ENCODE measurements around the gene PHF23. TPM values are rescaled to one million over a fixed set of nuclear protein-coding genes. Genes with fewer than 3 reads are reported as not detected.

PHF23 gene
- total and polyA plus RNA-seq, 2 donors (not counting 1 experiment from before 2014, with no cell fraction given) = 45.4 to 48.7 TPM

DNA sequence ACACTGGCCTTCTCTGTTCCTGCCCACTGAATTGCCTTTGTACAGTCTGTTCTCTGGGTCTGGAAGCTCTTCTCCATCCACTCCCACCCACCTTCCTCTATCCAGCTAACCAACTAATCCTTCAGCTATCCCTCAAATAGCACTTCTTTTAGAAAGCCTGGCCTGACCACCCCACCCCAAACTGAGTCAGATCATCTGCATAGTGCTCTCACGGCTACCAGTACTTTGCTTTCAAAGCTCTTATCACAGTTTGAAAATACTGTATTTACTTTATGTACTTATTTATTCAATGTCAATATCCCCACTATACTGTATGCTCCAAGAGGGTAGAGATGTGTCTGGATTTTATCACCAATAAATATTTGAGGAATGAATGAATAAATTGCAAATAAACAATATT, 27.5 kb upstream of the PHF23 start:
- no peak overlapping the region for H2AFZ ChIP-seq (ENCODE audit: low read length)
- H3K36me3 ChIP-seq (ENCODE audit: control insufficient read depth, insufficient read depth, low read length) = no peaks in the 10 kb centered on the region
- peak in 1 of 2 donors; percentile 11 for DNase-seq (ENCODE audit: low read depth in 2 of 2)
- no peak overlapping the region for H3K4me3 ChIP-seq (replicated peaks in 1 of 4; ENCODE audit: control extremely low read depth in 1 of 4, insufficient read depth in 1 of 4, low read depth in 3 of 4, low read length in 4 of 4)
- no peaks in the 10 kb centered on the region for H3K79me2 ChIP-seq (ENCODE audit: control insufficient read depth, insufficient read depth, low read length)
- TF ChIP-seq, protein P1, sequence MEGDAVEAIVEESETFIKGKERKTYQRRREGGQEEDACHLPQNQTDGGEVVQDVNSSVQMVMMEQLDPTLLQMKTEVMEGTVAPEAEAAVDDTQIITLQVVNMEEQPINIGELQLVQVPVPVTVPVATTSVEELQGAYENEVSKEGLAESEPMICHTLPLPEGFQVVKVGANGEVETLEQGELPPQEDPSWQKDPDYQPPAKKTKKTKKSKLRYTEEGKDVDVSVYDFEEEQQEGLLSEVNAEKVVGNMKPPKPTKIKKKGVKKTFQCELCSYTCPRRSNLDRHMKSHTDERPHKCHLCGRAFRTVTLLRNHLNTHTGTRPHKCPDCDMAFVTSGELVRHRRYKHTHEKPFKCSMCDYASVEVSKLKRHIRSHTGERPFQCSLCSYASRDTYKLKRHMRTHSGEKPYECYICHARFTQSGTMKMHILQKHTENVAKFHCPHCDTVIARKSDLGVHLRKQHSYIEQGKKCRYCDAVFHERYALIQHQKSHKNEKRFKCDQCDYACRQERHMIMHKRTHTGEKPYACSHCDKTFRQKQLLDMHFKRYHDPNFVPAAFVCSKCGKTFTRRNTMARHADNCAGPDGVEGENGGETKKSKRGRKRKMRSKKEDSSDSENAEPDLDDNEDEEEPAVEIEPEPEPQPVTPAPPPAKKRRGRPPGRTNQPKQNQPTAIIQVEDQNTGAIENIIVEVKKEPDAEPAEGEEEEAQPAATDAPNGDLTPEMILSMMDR (conservative IDR thresholded peaks at IDR 0.05 in 1 of 2, IDR thresholded peaks at IDR 0.05 in 1 of 2; ENCODE audit: low read depth in 1 of 2, low read length in 2 of 2) = no peak
- no peak for TF ChIP-seq EZH2 (IDR thresholded peaks at IDR 0.05; ENCODE audit: low read length, missing control alignments)
- peaks cover 3% of the 10 kb centered on the region for H3K4me1 ChIP-seq (ENCODE audit: control insufficient read depth, extremely low read depth, insufficient read depth, low read length)
- H3K9me3 ChIP-seq (ENCODE audit: control insufficient read depth, insufficient read depth, low read depth, low read length) = no peaks in the 10 kb centered on the region
- no peaks in the 10 kb centered on the region for H4K20me1 ChIP-seq (ENCODE audit: control insufficient read depth, extremely low read depth, insufficient read depth, low read length)
- no peak overlapping the region for H3K9ac ChIP-seq (ENCODE audit: insufficient read depth, low read length)
- no peaks in the 10 kb centered on the region for H3K27me3 ChIP-seq (ENCODE audit: control insufficient read depth, insufficient read depth, low read length)
- H3K4me2 ChIP-seq (ENCODE audit: extremely low read depth, insufficient read depth, low read length) = no peak overlapping the region
- no peak overlapping the region for H3K27ac ChIP-seq (ENCODE audit: insufficient read depth, low read length)

DNA sequence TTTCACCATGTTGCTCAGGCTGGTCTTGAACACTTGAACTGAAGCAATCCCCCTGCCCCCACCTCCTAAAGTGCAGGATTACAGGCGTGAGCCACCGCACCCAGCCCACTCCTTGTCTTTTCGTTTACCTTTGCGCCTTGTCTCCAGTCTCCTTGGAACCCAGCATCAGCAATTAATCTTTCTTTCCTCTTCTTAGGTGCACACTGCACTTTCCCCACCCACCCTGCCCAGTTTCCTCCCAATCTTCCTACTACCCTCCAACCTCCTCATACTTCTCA, 24.5 kb upstream of the PHF23 start:
- Histone ChIP-seq H4K20me1 (ENCODE audit: control insufficient read depth, extremely low read depth, insufficient read depth, low read length) (no peaks in the 10 kb centered on the region), H3K4me2 (ENCODE audit: extremely low read depth, insufficient read depth, low read length) (no peak overlapping the region), H3K27ac (ENCODE audit: insufficient read depth, low read length) (no peak overlapping the region), H3K79me2 (ENCODE audit: control insufficient read depth, insufficient read depth, low read length) (no peaks in the 10 kb centered on the region), H3K9ac (ENCODE audit: insufficient read depth, low read length) (no peak overlapping the region), H3K9me3 (ENCODE audit: control insufficient read depth, insufficient read depth, low read depth, low read length) (no peaks in the 10 kb centered on the region), H2AFZ (ENCODE audit: low read length) (no peak overlapping the region), H3K4me3 (replicated peaks in 1 of 4; ENCODE audit: control extremely low read depth in 1 of 4, insufficient read depth in 1 of 4, low read depth in 3 of 4, low read length in 4 of 4) (no peak overlapping the region), H3K36me3 (ENCODE audit: control insufficient read depth, insufficient read depth, low read length) (no peaks in the 10 kb centered on the region), H3K4me1 (ENCODE audit: control insufficient read depth, extremely low read depth, insufficient read depth, low read length) (peaks cover 3% of the 10 kb centered on the region), H3K27me3 (ENCODE audit: control insufficient read depth, insufficient read depth, low read length) (no peaks in the 10 kb centered on the region)
- TF ChIP-seq, protein P1 (conservative IDR thresholded peaks at IDR 0.05 in 1 of 2, IDR thresholded peaks at IDR 0.05 in 1 of 2; ENCODE audit: low read depth in 1 of 2, low read length in 2 of 2) = no peak
- DNase-seq (ENCODE audit: low read depth in 2 of 2) = no peak

DNA sequence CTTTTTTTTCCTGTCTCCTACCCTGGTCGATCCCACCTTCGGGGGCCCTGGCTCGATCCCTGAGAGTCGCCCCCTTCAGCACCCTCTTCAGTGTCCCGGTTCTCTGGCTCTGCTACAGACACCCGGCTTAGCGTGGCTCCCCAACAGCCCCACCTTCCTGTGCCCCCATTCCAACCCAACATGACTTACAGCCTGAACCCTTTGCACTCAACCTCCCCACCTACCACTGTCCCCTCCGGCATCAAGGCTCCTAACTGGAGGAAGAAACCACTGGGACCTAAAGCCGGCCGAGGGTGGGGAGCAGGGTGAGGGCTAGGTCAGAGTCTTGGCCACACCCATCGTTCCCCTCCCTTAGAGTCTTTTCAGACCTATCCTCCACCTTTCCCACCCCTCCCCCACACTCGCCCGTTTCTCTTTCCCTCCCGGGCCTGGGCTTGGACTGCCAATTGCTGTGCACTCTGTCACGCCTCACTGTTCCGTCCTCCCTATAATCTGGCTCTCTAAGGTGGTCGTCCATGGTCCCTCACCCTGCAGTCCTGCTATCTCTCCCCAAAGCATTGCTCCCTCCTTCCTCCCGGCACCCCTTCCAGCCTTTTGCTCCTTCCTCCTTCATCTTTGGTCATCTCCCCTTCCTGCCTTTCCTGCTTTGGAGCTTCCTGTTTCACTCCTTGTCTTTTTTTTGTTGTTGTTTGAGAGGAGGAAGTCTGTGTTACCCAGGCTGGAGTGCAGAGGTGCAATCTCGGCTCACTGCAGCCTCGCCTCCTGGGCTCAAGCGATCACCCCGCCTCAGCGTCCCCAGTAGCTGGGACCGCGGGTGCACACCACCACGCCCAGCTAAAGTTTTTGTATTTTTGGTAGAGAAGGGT, 23.9 kb upstream of the PHF23 start:
- peak overlapping the region; percentile 86 for H2AFZ ChIP-seq (ENCODE audit: low read length)
- no peaks in the 10 kb centered on the region for H3K79me2 ChIP-seq (ENCODE audit: control insufficient read depth, insufficient read depth, low read length)
- DNase-seq (ENCODE audit: low read depth in 2 of 2) = no peak
- no peaks in the 10 kb centered on the region for H3K36me3 ChIP-seq (ENCODE audit: control insufficient read depth, insufficient read depth, low read length)
- TF ChIP-seq, protein P1 (conservative IDR thresholded peaks at IDR 0.05 in 1 of 2, IDR thresholded peaks at IDR 0.05 in 1 of 2; ENCODE audit: low read depth in 1 of 2, low read length in 2 of 2) = no peak
- no peak for TF ChIP-seq EZH2 (IDR thresholded peaks at IDR 0.05; ENCODE audit: low read length, missing control alignments)
- H3K4me3 ChIP-seq (replicated peaks in 1 of 4; ENCODE audit: control extremely low read depth in 1 of 4, insufficient read depth in 1 of 4, low read depth in 3 of 4, low read length in 4 of 4) = peak overlapping the region in 2 of 4 experiments; percentile 4 to 20
- H3K9ac ChIP-seq (ENCODE audit: insufficient read depth, low read length) = no peak overlapping the region
- H3K4me2 ChIP-seq (ENCODE audit: extremely low read depth, insufficient read depth, low read length) = peak overlapping the region; percentile 80
- peaks cover 3% of the 10 kb centered on the region for H3K4me1 ChIP-seq (ENCODE audit: control insufficient read depth, extremely low read depth, insufficient read depth, low read length)
- H3K9me3 ChIP-seq (ENCODE audit: control insufficient read depth, insufficient read depth, low read depth, low read length) = no peaks in the 10 kb centered on the region
- no peak overlapping the region for H3K27ac ChIP-seq (ENCODE audit: insufficient read depth, low read length)
- H4K20me1 ChIP-seq (ENCODE audit: control insufficient read depth, extremely low read depth, insufficient read depth, low read length) = no peaks in the 10 kb centered on the region
- H3K27me3 ChIP-seq (ENCODE audit: control insufficient read depth, insufficient read depth, low read length) = no peaks in the 10 kb centered on the region
